PC-9 (cell line): ENCODE data around the gene ATP2B1. TPM values are rescaled to one million over a fixed set of nuclear protein-coding genes. Genes with fewer than 3 reads are reported as not detected.

Experiments used
- BruUV-seq: library from RNA; stranded (reverse); fragments of 400-500 nt; replicated peaks from 2 replicates; lab custom pipeline; 2021; lab: Mats Ljungman, UMichigan
- CTCF ChIA-PET: fragments of 300-600 bp; sonication (Branson Sonifier 250); formaldehyde crosslinking; loops from one replicate; lab custom pipeline; 2022; ENCODE audit warnings: antibody characterized with exemption; lab: Charles Lee
- POLR2A ChIA-PET: fragments of 300-600 bp; sonication (Branson Sonifier 250); formaldehyde crosslinking; loops from one replicate; lab custom pipeline; 2022; ENCODE audit warnings: antibody characterized with exemption; ENCODE audit not compliant: unreplicated experiment; lab: Charles Lee
- DNase-seq, 2 experiments: peaks; one replicate each; pipeline versions ENCODE4 v3.0.0 to v3.0.0-alpha.2; 2015 to 2022; ENCODE audit warnings: mixed read lengths in 1 of 2
- H2AFZ ChIP-seq: fragments of 200-600 bp; sonication (generic); 2 replicates; pipeline ENCODE4 v1.8.1; 2017; ENCODE audit warnings: antibody characterized with exemption
- H3F3A ChIP-seq: fragments of 200-600 bp; sonication (generic); 2 replicates; pipeline ENCODE4 v1.8.1; 2017; ENCODE audit warnings: antibody characterized with exemption, mild to moderate bottlenecking, low read depth; ENCODE audit not compliant: insufficient read depth
- H3K27ac ChIP-seq: fragments of 200-600 bp; sonication (generic); 2 replicates; pipeline ENCODE4 v1.6.1; 2016; ENCODE audit warnings: mixed run types
- H3K27me3 ChIP-seq: fragments of 200-600 bp; sonication (generic); 2 replicates; pipeline ENCODE4 v1.6.1; 2016; ENCODE audit warnings: low read depth, mixed run types; ENCODE audit not compliant: insufficient read depth
- H3K36me3 ChIP-seq: fragments of 200-600 bp; sonication (generic); 2 replicates; pipeline ENCODE4 v1.6.1; 2016; ENCODE audit warnings: low read depth, mixed run types
- H3K4me1 ChIP-seq: fragments of 200-600 bp; sonication (generic); replicated peaks from 2 replicates; pipeline ENCODE4 v1.6.1; 2016; ENCODE audit warnings: mixed run types; ENCODE audit not compliant: insufficient read depth
- H3K4me2 ChIP-seq: fragments of 200-600 bp; sonication (generic); 2 replicates; pipeline ENCODE4 v1.6.1; 2017; ENCODE audit warnings: mixed run types
- H3K4me3 ChIP-seq: fragments of 200-600 bp; sonication (generic); 2 replicates; pipeline ENCODE4 v1.6.1; 2016; ENCODE audit warnings: mixed run types
- H3K79me2 ChIP-seq: fragments of 200-600 bp; sonication (generic); 2 replicates; pipeline ENCODE4 v1.6.1; 2017; ENCODE audit warnings: low read depth, mixed run types
- H3K9me2 ChIP-seq: fragments of 200-600 bp; sonication (generic); 2 replicates; pipeline ENCODE4 v1.8.1; 2017; ENCODE audit warnings: mild to moderate bottlenecking; ENCODE audit not compliant: insufficient read depth
- H3K9me3 ChIP-seq: fragments of 200-600 bp; sonication (generic); 2 replicates; pipeline ENCODE4 v1.8.1; 2016; ENCODE audit warnings: low read depth; ENCODE audit not compliant: insufficient read depth
- H4K20me1 ChIP-seq: fragments of 200-600 bp; sonication (generic); 2 replicates; pipeline ENCODE4 v1.8.1; 2017; ENCODE audit not compliant: insufficient read depth
- EZH2 ChIP-seq: fragments of 200-600 bp; sonication (generic); IDR thresholded peaks from 2 replicates; pipeline ENCODE4 v1.8.0; 2017; ENCODE audit warnings: antibody characterized with exemption, low read depth
- intact Hi-C: fragments of 100-400 bp; cut with micrococcal nuclease; formaldehyde crosslinking; loops from one replicate; pipeline ENCODE4 v1.10.0; 2022; ENCODE audit not compliant: unreplicated experiment
- total RNA-seq: library from RNA; stranded (reverse); gene quantifications from 2 replicates; pipeline ENCODE4 v1.2.3, GENCODE V29; 2021
- TF ChIP-seq, protein P1 (sequence below): fragments of 200-600 bp; sonication (generic); conservative IDR thresholded peaks from 2 replicates; pipeline ENCODE4 v1.6.1; 2017; ENCODE audit warnings: mixed run types, antibody characterized with exemption, mild to moderate bottlenecking, moderate library complexity

ATP2B1 gene
- total RNA-seq, 1 experiment from 2014 or later, result 29.4 TPM

DNA sequence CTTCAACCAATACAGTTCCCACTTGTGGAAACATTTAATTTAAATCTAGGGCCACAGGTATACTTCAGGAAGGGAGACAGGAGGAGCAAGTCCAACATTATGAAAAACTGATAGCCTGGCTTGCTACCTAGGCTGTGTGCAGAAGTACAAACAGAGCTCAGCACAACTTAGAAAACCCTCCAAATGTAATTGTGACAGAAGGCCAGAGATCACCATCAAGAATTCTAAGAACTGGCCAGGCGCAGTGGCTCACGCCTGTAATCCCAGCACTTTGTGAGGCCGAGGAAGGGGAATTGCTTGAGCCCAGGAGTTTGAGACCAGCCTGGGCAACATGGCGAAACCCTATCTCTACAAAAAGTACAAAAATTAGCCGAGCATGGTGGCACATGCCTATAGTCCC, 14.1 kb downstream of the ATP2B1 start:
- H3K4me1 ChIP-seq, result 0 out of 2 replicates have a peak, but pooled peaks cover 5% of the 10 kb centered on the region
- ChIA-PET CTCF (no interaction called here), POLR2A (interaction anchor here (0.6 kb wide), 1 partner anchor 18 kb away, joined by 6 read pairs; no protein-coding TSS in a partner anchor)
- H3K36me3 ChIP-seq, result 0 out of 2 replicates have a peak, but pooled peaks cover 3% of the 10 kb centered on the region
- H3K27me3 ChIP-seq, result no peaks in the 10 kb centered on the region
- H3K9me2 ChIP-seq, result no peaks in the 10 kb centered on the region
- no peak for DNase-seq
- H2AFZ ChIP-seq, result no peak overlapping the region
- H4K20me1 ChIP-seq, result peaks cover 7% of the 10 kb centered on the region; the same call in 1 of the 2 replicates
- no TSS peak for BruUV-seq
- H3K9me3 ChIP-seq, result no peaks in the 10 kb centered on the region
- no peak overlapping the region for H3K4me2 ChIP-seq
- intact Hi-C loops, result no loop called here
- H3F3A ChIP-seq, result no peaks in the 10 kb centered on the region
- no peak overlapping the region for H3K27ac ChIP-seq
- TF ChIP-seq EZH2, result no peak
- TF ChIP-seq, protein P1, sequence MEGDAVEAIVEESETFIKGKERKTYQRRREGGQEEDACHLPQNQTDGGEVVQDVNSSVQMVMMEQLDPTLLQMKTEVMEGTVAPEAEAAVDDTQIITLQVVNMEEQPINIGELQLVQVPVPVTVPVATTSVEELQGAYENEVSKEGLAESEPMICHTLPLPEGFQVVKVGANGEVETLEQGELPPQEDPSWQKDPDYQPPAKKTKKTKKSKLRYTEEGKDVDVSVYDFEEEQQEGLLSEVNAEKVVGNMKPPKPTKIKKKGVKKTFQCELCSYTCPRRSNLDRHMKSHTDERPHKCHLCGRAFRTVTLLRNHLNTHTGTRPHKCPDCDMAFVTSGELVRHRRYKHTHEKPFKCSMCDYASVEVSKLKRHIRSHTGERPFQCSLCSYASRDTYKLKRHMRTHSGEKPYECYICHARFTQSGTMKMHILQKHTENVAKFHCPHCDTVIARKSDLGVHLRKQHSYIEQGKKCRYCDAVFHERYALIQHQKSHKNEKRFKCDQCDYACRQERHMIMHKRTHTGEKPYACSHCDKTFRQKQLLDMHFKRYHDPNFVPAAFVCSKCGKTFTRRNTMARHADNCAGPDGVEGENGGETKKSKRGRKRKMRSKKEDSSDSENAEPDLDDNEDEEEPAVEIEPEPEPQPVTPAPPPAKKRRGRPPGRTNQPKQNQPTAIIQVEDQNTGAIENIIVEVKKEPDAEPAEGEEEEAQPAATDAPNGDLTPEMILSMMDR, result no peak
- H3K79me2 ChIP-seq, result peaks cover 100% of the 10 kb centered on the region
- no peak overlapping the region for H3K4me3 ChIP-seq

DNA sequence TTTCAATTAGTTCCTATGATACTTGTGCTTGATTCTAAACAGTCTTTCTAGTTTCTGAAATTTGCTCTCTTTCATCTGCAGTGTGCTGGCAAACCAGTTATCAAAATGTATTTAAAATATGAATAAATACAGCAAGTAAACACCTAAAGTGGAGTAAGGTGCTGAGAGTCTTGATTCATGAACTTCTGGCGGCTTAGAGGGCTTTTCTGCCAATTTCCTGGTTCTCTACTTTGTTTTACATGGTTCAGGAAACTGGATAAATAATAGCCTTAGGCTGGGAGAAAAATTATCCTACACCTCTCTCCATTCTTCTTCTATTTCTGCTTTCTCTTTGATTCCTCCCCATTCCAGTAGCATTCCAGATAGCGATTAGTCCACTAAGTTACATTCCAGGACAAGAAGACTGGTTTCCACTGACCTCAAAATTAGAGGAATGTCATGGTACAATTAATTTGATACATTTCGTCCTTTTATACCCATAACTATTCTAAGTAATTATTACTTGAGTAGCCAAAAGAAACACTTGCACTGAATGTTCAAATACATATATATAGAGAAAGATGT, 14.9 kb downstream of the ATP2B1 start:
- CTCF ChIA-PET, result no interaction called here
- Histone ChIP-seq H2AFZ (no peak overlapping the region), H4K20me1 (peaks cover 7% of the 10 kb centered on the region; the same call in 1 of the 2 replicates), H3K4me2 (no peak overlapping the region), H3K9me3 (no peaks in the 10 kb centered on the region), H3F3A (no peaks in the 10 kb centered on the region), H3K9me2 (no peaks in the 10 kb centered on the region), H3K27ac (no peak overlapping the region), H3K4me3 (no peak overlapping the region), H3K27me3 (no peaks in the 10 kb centered on the region), H3K36me3 (0 out of 2 replicates have a peak, but pooled peaks cover 3% of the 10 kb centered on the region), H3K79me2 (peaks cover 100% of the 10 kb centered on the region), H3K4me1 (0 out of 2 replicates have a peak, but pooled peaks cover 5% of the 10 kb centered on the region)
- POLR2A ChIA-PET, result no interaction called here
- TF ChIP-seq EZH2, result no peak
- TF ChIP-seq, protein P1, result no peak
- intact Hi-C loops, result no loop called here
- no TSS peak for BruUV-seq
- no peak for DNase-seq

DNA sequence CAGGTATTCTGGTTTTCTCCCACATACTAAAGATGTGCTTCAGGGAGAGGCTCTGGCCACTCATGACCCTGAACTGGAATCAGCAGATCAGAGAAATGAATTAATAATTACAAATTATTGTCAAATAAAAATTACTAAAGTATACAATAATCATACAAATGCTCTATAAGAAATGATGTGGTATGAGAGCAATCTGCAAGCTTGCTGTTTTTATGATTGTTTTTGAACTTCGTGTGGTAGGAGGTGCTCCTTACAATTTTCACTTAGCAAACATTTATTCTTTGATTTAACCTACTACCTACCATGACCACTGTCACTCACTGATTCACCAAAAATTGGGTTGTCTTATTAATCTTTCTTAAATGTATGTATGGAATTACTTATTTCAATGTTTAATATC, 16.2 kb downstream of the ATP2B1 start:
- H3K27me3 ChIP-seq, result no peaks in the 10 kb centered on the region
- no TSS peak for BruUV-seq
- peaks cover 7% of the 10 kb centered on the region; the same call in 1 of the 2 replicates for H4K20me1 ChIP-seq
- no peak overlapping the region for H3K27ac ChIP-seq
- no peak overlapping the region for H3K4me3 ChIP-seq
- 0 out of 2 replicates have a peak, but pooled peaks cover 5% of the 10 kb centered on the region for H3K4me1 ChIP-seq
- no peak for TF ChIP-seq EZH2
- TF ChIP-seq, protein P1, result no peak
- intact Hi-C loops, result no loop called here
- POLR2A ChIA-PET, result no interaction called here
- H3K36me3 ChIP-seq, result no peaks in the 10 kb centered on the region
- no peaks in the 10 kb centered on the region for H3K9me3 ChIP-seq
- no peak overlapping the region for H2AFZ ChIP-seq
- no peaks in the 10 kb centered on the region for H3K9me2 ChIP-seq
- CTCF ChIA-PET, result no interaction called here
- H3F3A ChIP-seq, result no peaks in the 10 kb centered on the region
- no peak overlapping the region for H3K4me2 ChIP-seq
- DNase-seq, result no peak
- H3K79me2 ChIP-seq, result peaks cover 98% of the 10 kb centered on the region
